Measurements from ENCODE around the gene RPL10. TPM values are rescaled to one million over a fixed set of nuclear protein-coding genes. Genes with fewer than 3 reads are reported as not detected.

The RPL10 gene
- total RNA-seq, 1 experiment from 2014 or later, result 3,490 TPM

GRCh38 chrX:154443479-154443910, 45.3 kb downstream of the RPL10 start:
- H3K27me3 Mint-ChIP-seq (ENCODE audit: insufficient read depth, unreplicated experiment), result peaks cover 19% of the 10 kb centered on the region
- H3K9me3 Mint-ChIP-seq (ENCODE audit: unreplicated experiment), result no peaks in the 10 kb centered on the region
- TF ChIP-seq, protein P1, sequence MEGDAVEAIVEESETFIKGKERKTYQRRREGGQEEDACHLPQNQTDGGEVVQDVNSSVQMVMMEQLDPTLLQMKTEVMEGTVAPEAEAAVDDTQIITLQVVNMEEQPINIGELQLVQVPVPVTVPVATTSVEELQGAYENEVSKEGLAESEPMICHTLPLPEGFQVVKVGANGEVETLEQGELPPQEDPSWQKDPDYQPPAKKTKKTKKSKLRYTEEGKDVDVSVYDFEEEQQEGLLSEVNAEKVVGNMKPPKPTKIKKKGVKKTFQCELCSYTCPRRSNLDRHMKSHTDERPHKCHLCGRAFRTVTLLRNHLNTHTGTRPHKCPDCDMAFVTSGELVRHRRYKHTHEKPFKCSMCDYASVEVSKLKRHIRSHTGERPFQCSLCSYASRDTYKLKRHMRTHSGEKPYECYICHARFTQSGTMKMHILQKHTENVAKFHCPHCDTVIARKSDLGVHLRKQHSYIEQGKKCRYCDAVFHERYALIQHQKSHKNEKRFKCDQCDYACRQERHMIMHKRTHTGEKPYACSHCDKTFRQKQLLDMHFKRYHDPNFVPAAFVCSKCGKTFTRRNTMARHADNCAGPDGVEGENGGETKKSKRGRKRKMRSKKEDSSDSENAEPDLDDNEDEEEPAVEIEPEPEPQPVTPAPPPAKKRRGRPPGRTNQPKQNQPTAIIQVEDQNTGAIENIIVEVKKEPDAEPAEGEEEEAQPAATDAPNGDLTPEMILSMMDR (IDR thresholded peaks at IDR 0.05; ENCODE audit: unreplicated experiment), result no peak
- peak overlapping the region; percentile 78 for H3K27ac Mint-ChIP-seq (ENCODE audit: low read depth, unreplicated experiment)
- peaks cover 27% of the 10 kb centered on the region for H3K36me3 Mint-ChIP-seq (ENCODE audit: insufficient read depth, unreplicated experiment)
- BruUV-seq (replicated peaks), result no TSS peak
- intact Hi-C loops (cut with micrococcal nuclease), result loop anchor here (5.0 kb wide), 1 partner anchor 36 kb away; the partner anchor contains the start of gene DNASE1L1
- H3K4me1 Mint-ChIP-seq (ENCODE audit: insufficient read depth, unreplicated experiment), result no peaks in the 10 kb centered on the region
- DNase-seq (ENCODE audit: unreplicated experiment), result no peak
- POLR2A ChIA-PET, result interaction anchor here (0.6 to 1.5 kb wide), 5 partner anchors 14 to 269 kb away, joined by 3 to 5 read pairs (median 3); partner anchors contain the start of gene TAFAZZIN
- H3K4me3 Mint-ChIP-seq (ENCODE audit: unreplicated experiment), result peak overlapping the region; percentile 69
- CTCF ChIA-PET, result interaction anchor here (0.6 to 0.9 kb wide), 3 partner anchors 9 to 148 kb away, joined by 3 read pairs; partner anchors contain the start of gene TKTL1

- TF ChIP-seq, protein P1 (IDR thresholded peaks at IDR 0.05; ENCODE audit: unreplicated experiment), result no peak
- H3K9me3 Mint-ChIP-seq (ENCODE audit: unreplicated experiment), result no peaks in the 10 kb centered on the region
- intact Hi-C loops (cut with micrococcal nuclease), result loop anchor here (5.0 kb wide), 1 partner anchor 37 kb away; the partner anchor contains the start of gene DNASE1L1
- no TSS peak for BruUV-seq (replicated peaks)
- peak within 1 kb of the TSS; percentile 78 for H3K27ac Mint-ChIP-seq (ENCODE audit: low read depth, unreplicated experiment)
- ChIA-PET POLR2A (interaction anchor here (0.9 to 1.5 kb wide), 5 partner anchors 13 to 71 kb away, joined by 3 to 5 read pairs (median 3); partner anchors contain the start of genes SLC10A3 and TAFAZZIN), CTCF (interaction anchor here (0.6 to 0.9 kb wide), 3 partner anchors 9 to 44 kb away, joined by 3 read pairs; no protein-coding TSS in a partner anchor)
- peaks cover 32% of the 10 kb centered on the region for H3K36me3 Mint-ChIP-seq (ENCODE audit: insufficient read depth, unreplicated experiment)
- DNase-seq (ENCODE audit: unreplicated experiment), result peak; percentile 34
- H3K4me3 Mint-ChIP-seq (ENCODE audit: unreplicated experiment), result peak within 1 kb of the TSS; percentile 69
- H3K27me3 Mint-ChIP-seq (ENCODE audit: insufficient read depth, unreplicated experiment), result peaks cover 19% of the 10 kb centered on the region
- no peaks in the 10 kb centered on the region for H3K4me1 Mint-ChIP-seq (ENCODE audit: insufficient read depth, unreplicated experiment)
These were observed 46.0 kb downstream of the RPL10 start, which contains the start of gene FAM50A for GRCh38 chrX:154443992-154444754. Gene FAM50A, plus strand, starts transcription at chrX:154444141. Its CDS starts 95 bp downstream, at chrX:154444236.

DNA sequence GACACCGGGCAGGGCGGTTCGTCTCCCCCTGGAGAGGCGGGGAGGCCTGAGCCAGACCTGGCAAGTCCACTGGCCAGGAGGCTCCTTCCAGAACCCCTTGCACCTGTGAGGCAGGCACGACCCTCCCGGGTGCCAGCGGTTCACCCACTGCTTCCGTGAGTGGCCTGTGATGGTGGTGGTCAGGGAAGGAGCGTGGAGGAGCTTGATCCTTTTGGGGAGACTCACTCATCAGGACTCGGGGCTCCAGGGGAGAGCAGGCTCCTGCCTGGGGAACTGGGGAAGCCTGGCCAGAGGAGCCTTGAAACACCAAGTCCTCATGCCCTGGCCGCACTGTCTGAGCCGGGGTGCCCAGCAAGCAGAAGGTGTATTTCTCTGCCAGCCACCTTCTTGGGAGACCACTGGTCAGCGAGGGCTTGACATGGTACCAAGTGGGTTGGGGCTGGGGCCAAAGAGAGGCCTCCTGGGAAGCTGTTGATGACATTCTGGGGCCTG, 46.6 kb downstream of the RPL10 start:
- ChIA-PET CTCF (interaction anchor here (0.7 to 0.9 kb wide), 2 partner anchors 8 to 72 kb away, joined by 3 read pairs; no protein-coding TSS in a partner anchor), POLR2A (interaction anchor here (0.5 to 1.5 kb wide), 4 partner anchors 10 to 46 kb away, joined by 3 read pairs; partner anchors contain the start of gene SLC10A3)
- Mint-ChIP-seq H3K36me3 (ENCODE audit: insufficient read depth, unreplicated experiment) (peaks cover 32% of the 10 kb centered on the region), H3K9me3 (ENCODE audit: unreplicated experiment) (no peaks in the 10 kb centered on the region), H3K27me3 (ENCODE audit: insufficient read depth, unreplicated experiment) (peaks cover 19% of the 10 kb centered on the region), H3K27ac (ENCODE audit: low read depth, unreplicated experiment) (peak overlapping the region; percentile 31), H3K4me3 (ENCODE audit: unreplicated experiment) (peak overlapping the region; percentile 69), H3K4me1 (ENCODE audit: insufficient read depth, unreplicated experiment) (no peaks in the 10 kb centered on the region)
- TF ChIP-seq, protein P1 (IDR thresholded peaks at IDR 0.05; ENCODE audit: unreplicated experiment), result no peak
- intact Hi-C loops (cut with micrococcal nuclease), result loop anchor here (5.0 kb wide), 1 partner anchor 38 kb away; the partner anchor contains the start of gene DNASE1L1
- BruUV-seq (replicated peaks), result no TSS peak
- DNase-seq (ENCODE audit: unreplicated experiment), result no peak

GRCh38 chrX:154445776-154446175, 47.6 kb downstream of the RPL10 start:
- BruUV-seq (replicated peaks), result no TSS peak
- intact Hi-C loops (cut with micrococcal nuclease), result no loop called here
- H3K9me3 Mint-ChIP-seq (ENCODE audit: unreplicated experiment), result no peaks in the 10 kb centered on the region
- H3K36me3 Mint-ChIP-seq (ENCODE audit: insufficient read depth, unreplicated experiment), result peaks cover 35% of the 10 kb centered on the region
- no peak for DNase-seq (ENCODE audit: unreplicated experiment)
- peaks cover 19% of the 10 kb centered on the region for H3K27me3 Mint-ChIP-seq (ENCODE audit: insufficient read depth, unreplicated experiment)
- ChIA-PET CTCF (interaction anchor here (0.5 to 0.6 kb wide), 3 partner anchors 45 to 1489 kb away, joined by 3 to 4 read pairs (median 3); no protein-coding TSS in a partner anchor), POLR2A (interaction anchor here (1.0 kb wide), 2 partner anchors 12 to 48 kb away, joined by 3 to 4 read pairs; no protein-coding TSS in a partner anchor)
- H3K27ac Mint-ChIP-seq (ENCODE audit: low read depth, unreplicated experiment), result no peak overlapping the region
- H3K4me1 Mint-ChIP-seq (ENCODE audit: insufficient read depth, unreplicated experiment), result no peaks in the 10 kb centered on the region
- TF ChIP-seq, protein P1 (IDR thresholded peaks at IDR 0.05; ENCODE audit: unreplicated experiment), result no peak
- H3K4me3 Mint-ChIP-seq (ENCODE audit: unreplicated experiment), result no peak overlapping the region

Measured in MCF 10A (cell line).